Smooth muscle cell (in vitro differentiated cells): ENCODE data around the gene ADCY7. TPM values are rescaled to one million over a fixed set of nuclear protein-coding genes. Genes with fewer than 3 reads are reported as not detected.

ENCODE experiments used
- DNase-seq: peaks from one replicate; lab custom pipeline; 2025; ENCODE audit not compliant: unreplicated experiment; lab: John Stamatoyannopoulos, UW
- H2AFZ ChIP-seq: fragments of 200-600 bp; sonication (generic); 2 replicates; pipeline ENCODE4 v1.6.0; 2016; ENCODE audit warnings: antibody characterized with exemption, low read depth, mild to moderate bottlenecking
- H3F3A ChIP-seq: fragments of 200-600 bp; sonication (generic); 2 replicates; pipeline ENCODE4 v1.6.0; 2017; ENCODE audit warnings: antibody characterized with exemption, low read depth
- H3K27ac ChIP-seq: fragments of 200-600 bp; sonication (generic); 2 replicates; pipeline ENCODE4 v1.5.1; 2016; ENCODE audit warnings: low read depth, mild to moderate bottlenecking
- H3K27me3 ChIP-seq: fragments of 200-600 bp; sonication (generic); 2 replicates; pipeline ENCODE4 v1.6.1; 2016; ENCODE audit warnings: low read depth, mild to moderate bottlenecking
- H3K36me3 ChIP-seq: fragments of 200-600 bp; sonication (generic); 2 replicates; pipeline ENCODE4 v1.5.1; 2016; ENCODE audit warnings: low read depth
- H3K4me1 ChIP-seq: fragments of 200-600 bp; sonication (generic); 2 replicates; pipeline ENCODE4 v1.5.1; 2016; ENCODE audit warnings: low read depth
- H3K4me2 ChIP-seq: fragments of 200-600 bp; sonication (generic); 2 replicates; pipeline ENCODE4 v1.6.0; 2016; ENCODE audit warnings: mild to moderate bottlenecking
- H3K4me3 ChIP-seq: fragments of 200-600 bp; sonication (generic); 2 replicates; pipeline ENCODE4 v1.5.1; 2016; ENCODE audit warnings: mild to moderate bottlenecking
- H3K79me2 ChIP-seq: fragments of 200-600 bp; sonication (generic); 2 replicates; pipeline ENCODE4 v1.6.0; 2016; ENCODE audit warnings: low read depth, mild to moderate bottlenecking
- H3K9ac ChIP-seq: fragments of 200-600 bp; sonication (generic); 2 replicates; pipeline ENCODE4 v1.6.0; 2016; ENCODE audit warnings: low read depth
- H3K9me3 ChIP-seq: fragments of 200-600 bp; sonication (generic); replicated peaks from 2 replicates; pipeline ENCODE4 v1.5.1; 2016; ENCODE audit warnings: low read depth
- H4K20me1 ChIP-seq: fragments of 200-600 bp; sonication (generic); 2 replicates; pipeline ENCODE4 v1.6.0; 2016; ENCODE audit warnings: low read depth
- WGBS: methylation state at CpG from one replicate; pipeline ENCODE4 v1.1.7; 2016; ENCODE audit warnings: low lambda C conversion rate; 5-methylcytosine and 5-hydroxymethylcytosine counted together
- polyA plus RNA-seq: library from polyadenylated mRNA; unstranded; fragments of >200 nt; fragmentation: Nextera tagmentation; extraction: Ambion mirVana; gene quantifications from 2 replicates; pipeline ENCODE4 v1.2.1, GENCODE V29; 2016
- total RNA-seq: library from RNA; depleted of rRNA; stranded (reverse); fragments of >200 nt; gene quantifications from 2 replicates; pipeline ENCODE4 v1.2.3, GENCODE V29; 2014
- TF ChIP-seq, protein P1 (sequence below): fragments of 200-600 bp; sonication (generic); IDR thresholded peaks from 2 replicates; pipeline ENCODE4 v1.5.1; 2017; ENCODE audit warnings: borderline replicate concordance, mild to moderate bottlenecking, antibody characterized with exemption; ENCODE audit not compliant: insufficient read depth, poor library complexity, severe bottlenecking

Gene ADCY7
- total and polyA plus RNA-seq, 2 experiments from 2014 or later = 28.1 to 31.6 TPM

DNA sequence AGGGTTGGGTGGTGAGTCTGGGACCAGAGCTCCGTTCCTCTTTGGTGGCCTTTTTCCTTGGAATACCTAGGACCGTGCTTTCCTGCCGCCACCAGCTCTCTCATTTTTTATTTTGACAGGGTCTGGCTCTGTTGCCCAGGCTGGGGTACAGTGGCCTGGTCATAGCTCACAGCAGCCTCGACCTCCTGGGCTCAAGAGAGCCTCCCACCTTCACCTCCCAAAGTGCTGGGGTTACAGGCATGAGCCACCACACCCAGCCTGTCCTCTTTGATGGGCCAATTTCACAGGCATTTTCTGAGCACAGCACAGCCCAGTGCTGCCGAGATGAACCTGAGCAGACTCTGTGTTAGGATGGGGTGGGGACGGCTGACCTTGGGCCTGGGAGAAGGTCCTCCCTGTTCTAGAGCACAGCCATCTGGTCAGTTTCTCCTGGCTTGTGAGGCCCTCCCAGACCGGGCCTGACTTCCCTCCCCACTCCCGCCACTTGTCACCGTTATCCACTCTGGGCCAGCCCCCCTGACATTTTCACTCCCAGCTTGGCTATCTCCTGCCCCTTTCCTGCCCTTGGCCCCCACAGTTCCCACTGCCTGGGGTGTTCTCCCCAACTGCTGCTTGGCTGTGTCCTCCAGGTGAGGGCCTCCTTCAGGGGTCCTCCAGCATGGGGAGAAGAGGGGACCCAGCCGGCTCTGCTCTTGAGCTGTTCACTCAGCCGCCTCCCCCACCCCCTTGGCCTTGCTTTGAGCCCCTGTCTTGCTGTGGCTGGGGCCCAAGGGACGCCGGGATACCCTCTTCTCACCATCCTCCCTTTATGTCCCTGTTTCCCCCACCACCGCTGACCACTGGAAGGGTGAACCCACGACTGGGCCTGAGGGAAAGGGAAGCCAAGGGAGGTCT, 5.0 kb downstream of the ADCY7 start:
- H3K27ac ChIP-seq = no peak overlapping the region
- no peak overlapping the region for H2AFZ ChIP-seq
- no peak overlapping the region for H3K9ac ChIP-seq
- H3K4me3 ChIP-seq = no peak overlapping the region
- no peaks in the 10 kb centered on the region for H3F3A ChIP-seq
- H3K79me2 ChIP-seq = peaks cover 14% of the 10 kb centered on the region
- H3K4me1 ChIP-seq = peaks cover 3% of the 10 kb centered on the region
- no peaks in the 10 kb centered on the region for H3K9me3 ChIP-seq
- no peak overlapping the region for H3K4me2 ChIP-seq
- peaks cover 66% of the 10 kb centered on the region for H4K20me1 ChIP-seq
- DNase-seq = no peak
- WGBS = 92% methylated on average over 15 of the region's 15 CpGs
- TF ChIP-seq, protein P1, sequence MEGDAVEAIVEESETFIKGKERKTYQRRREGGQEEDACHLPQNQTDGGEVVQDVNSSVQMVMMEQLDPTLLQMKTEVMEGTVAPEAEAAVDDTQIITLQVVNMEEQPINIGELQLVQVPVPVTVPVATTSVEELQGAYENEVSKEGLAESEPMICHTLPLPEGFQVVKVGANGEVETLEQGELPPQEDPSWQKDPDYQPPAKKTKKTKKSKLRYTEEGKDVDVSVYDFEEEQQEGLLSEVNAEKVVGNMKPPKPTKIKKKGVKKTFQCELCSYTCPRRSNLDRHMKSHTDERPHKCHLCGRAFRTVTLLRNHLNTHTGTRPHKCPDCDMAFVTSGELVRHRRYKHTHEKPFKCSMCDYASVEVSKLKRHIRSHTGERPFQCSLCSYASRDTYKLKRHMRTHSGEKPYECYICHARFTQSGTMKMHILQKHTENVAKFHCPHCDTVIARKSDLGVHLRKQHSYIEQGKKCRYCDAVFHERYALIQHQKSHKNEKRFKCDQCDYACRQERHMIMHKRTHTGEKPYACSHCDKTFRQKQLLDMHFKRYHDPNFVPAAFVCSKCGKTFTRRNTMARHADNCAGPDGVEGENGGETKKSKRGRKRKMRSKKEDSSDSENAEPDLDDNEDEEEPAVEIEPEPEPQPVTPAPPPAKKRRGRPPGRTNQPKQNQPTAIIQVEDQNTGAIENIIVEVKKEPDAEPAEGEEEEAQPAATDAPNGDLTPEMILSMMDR = no peak
- no peaks in the 10 kb centered on the region for H3K36me3 ChIP-seq
- no peaks in the 10 kb centered on the region for H3K27me3 ChIP-seq

DNA sequence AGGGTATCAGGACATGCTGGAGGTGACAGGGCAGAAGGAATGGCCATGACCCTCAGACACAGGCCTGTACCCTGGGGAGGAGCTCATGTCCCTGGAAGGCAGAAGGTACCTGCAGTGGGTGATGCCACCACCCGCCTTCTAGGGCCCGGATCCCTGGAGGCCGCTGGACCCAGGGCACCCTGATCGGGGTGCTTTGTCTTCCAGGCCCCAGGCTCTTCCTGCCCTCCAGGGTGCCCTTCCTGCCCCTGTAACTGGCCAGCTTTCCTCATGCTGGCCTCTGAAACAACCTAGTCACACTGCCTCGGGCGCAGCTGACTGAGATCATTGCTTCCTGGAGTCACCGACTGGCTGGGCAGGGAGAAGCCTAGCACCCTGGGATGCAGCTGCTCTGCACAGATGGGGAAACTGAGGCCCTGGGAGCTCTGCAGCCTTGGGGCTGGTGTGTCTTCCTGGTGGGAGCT, 5.8 kb downstream of the ADCY7 start:
- Histone ChIP-seq H3F3A (no peaks in the 10 kb centered on the region), H3K79me2 (peaks cover 17% of the 10 kb centered on the region), H3K9ac (no peak overlapping the region), H3K4me2 (no peak overlapping the region), H3K4me1 (no peaks in the 10 kb centered on the region), H3K27me3 (no peaks in the 10 kb centered on the region), H2AFZ (no peak overlapping the region), H4K20me1 (peaks cover 70% of the 10 kb centered on the region), H3K4me3 (no peak overlapping the region), H3K36me3 (no peaks in the 10 kb centered on the region), H3K27ac (no peak overlapping the region), H3K9me3 (no peaks in the 10 kb centered on the region)
- WGBS = 91% methylated on average over 7 of the region's 7 CpGs
- TF ChIP-seq, protein P1 = no peak
- DNase-seq = no peak

DNA sequence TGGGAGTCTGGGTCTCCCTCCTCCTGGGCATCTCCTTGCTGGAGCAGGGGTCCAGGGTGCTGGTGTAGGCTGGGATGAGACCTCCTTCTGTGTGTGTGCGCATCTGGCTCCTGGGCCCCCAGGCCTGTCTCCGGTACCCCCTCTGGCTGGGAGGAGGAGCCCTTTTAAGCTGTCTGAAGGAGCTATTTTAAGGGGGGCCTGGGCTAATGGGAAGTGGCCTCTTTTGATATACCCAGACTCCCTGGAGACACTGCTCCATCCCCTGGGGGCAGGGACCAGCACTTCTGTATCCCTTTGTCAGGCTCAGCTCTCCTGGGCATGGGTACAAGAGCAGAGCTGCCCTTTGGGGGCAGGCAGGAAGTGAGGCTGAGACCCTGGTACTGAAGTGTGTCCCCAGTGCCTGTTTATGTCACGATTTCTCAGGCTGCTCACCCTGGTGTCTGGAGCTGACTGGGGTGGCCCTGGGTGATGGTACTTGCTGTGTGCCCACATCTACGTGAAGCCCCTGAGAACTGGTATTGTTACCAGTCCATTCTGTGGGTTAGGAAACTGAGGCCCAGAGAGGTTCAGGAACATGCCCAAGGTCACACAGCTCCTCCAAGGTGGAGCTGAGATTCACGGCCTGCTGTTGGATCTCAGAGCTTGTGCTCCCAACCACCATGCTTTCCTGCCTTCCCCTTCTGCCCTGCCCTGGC, 6.5 kb downstream of the ADCY7 start:
- 97% methylated on average over 5 of the region's 5 CpGs for WGBS
- H2AFZ ChIP-seq = no peak overlapping the region
- no peaks in the 10 kb centered on the region for H3K27me3 ChIP-seq

More for the DNA sequence above, 6.5 kb downstream of the ADCY7 start:
- no peaks in the 10 kb centered on the region for H3K4me1 ChIP-seq
- peaks cover 13% of the 10 kb centered on the region for H3K79me2 ChIP-seq
- no peak overlapping the region for H3K9ac ChIP-seq
- H4K20me1 ChIP-seq = peaks cover 70% of the 10 kb centered on the region
- H3F3A ChIP-seq = no peaks in the 10 kb centered on the region
- H3K4me2 ChIP-seq = no peak overlapping the region
- no peak overlapping the region for H3K4me3 ChIP-seq
- no peaks in the 10 kb centered on the region for H3K36me3 ChIP-seq
- H3K27ac ChIP-seq = no peak overlapping the region
- DNase-seq = no peak
- TF ChIP-seq, protein P1 = no peak
- no peaks in the 10 kb centered on the region for H3K9me3 ChIP-seq
